ENCODE measurements around the gene SPOCK1. TPM values are rescaled to one million over a fixed set of nuclear protein-coding genes. Genes with fewer than 3 reads are reported as not detected.

SPOCK1 gene
- total and polyA plus RNA-seq, 2 donors (not counting 3 experiments of a cell fraction or from before 2014, with no cell fraction given): 144 to 280 TPM

DNA sequence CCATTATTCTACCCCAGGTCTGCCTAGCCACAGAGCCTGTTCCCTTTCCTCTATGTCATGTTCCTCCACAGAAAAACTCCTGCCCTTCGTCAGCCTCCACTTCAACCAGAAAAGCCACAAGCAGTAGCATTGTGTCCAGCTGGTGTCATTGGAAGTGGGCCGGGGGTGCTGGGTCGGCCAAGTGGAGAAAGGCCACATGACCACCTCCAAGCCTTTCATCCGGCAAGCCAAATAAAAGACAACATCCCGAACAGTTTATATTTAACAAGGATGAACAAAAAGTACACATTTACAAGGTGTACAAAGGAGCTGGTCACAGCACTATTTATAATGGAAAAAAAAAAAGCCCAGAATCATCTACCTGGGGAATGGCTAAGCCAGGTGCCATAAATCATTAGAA, 16.1 kb upstream of the SPOCK1 start:
- H2AFZ ChIP-seq (ENCODE audit: low read depth, low read length): no peak overlapping the region
- dilution Hi-C loops (cut with MboI; ENCODE audit: extremely low pct_ligation_motif_present, low sequenced_read_pairs) (no loop called here), intact Hi-C loops (cut with micrococcal nuclease) (no loop called here)
- CTCF ChIA-PET: interaction anchor here (1.0 kb wide), 1 partner anchor 195 kb away, joined by 4 read pairs; no protein-coding TSS in a partner anchor
- H3K4me1 ChIP-seq (ENCODE audit: control insufficient read depth, extremely low read depth, insufficient read depth, low read length): no peaks in the 10 kb centered on the region
- DNase-seq (ENCODE audit: low read depth, low spot score) (no peak), FAIRE-seq (no peak)
- H3K9ac ChIP-seq (replicated peaks; ENCODE audit: extremely low read depth, insufficient read depth, low read length): no peak overlapping the region
- no peaks in the 10 kb centered on the region for H3K36me3 ChIP-seq (ENCODE audit: control insufficient read depth in 2 of 2, extremely low read depth in 1 of 2, insufficient read depth in 2 of 2, low read length in 2 of 2)
- BruUV-seq (replicated peaks): no TSS peak
- H3K27ac ChIP-seq (ENCODE audit: insufficient read depth, low read depth, low read length): no peak overlapping the region
- no peak for TF ChIP-seq GATA2 (IDR thresholded peaks at IDR 0.05; ENCODE audit: insufficient read depth, insufficient read length, low read depth, low read length)
- TF ChIP-seq JUN (IDR thresholded peaks at IDR 0.05; ENCODE audit: borderline replicate concordance, insufficient read depth, insufficient read length, low read depth): no peak
- TF ChIP-seq MYC (IDR thresholded peaks at IDR 0.05; ENCODE audit: low read depth, low read length): no peak
- no peak for TF ChIP-seq FOS (IDR thresholded peaks at IDR 0.05; ENCODE audit: borderline replicate concordance, insufficient read depth, low read length)
- TF ChIP-seq CTCF (IDR thresholded peaks at IDR 0.05; ENCODE audit: extremely low read depth in 1 of 2, insufficient read depth in 1 of 2, low read depth in 1 of 2, low read length in 2 of 2): no peak
- TF ChIP-seq, protein P1, sequence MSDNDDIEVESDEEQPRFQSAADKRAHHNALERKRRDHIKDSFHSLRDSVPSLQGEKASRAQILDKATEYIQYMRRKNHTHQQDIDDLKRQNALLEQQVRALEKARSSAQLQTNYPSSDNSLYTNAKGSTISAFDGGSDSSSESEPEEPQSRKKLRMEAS (IDR thresholded peaks at IDR 0.05; ENCODE audit: insufficient read depth, insufficient read length): no peak
- TF ChIP-seq POLR2AphosphoS5 (IDR thresholded peaks at IDR 0.05; ENCODE audit: insufficient read depth, low read depth, low read length): no peak
- no peak for TF ChIP-seq EZH2 (IDR thresholded peaks at IDR 0.05; ENCODE audit: borderline replicate concordance, low read depth, low read length, severe bottlenecking)
- TF ChIP-seq POLR2A (IDR thresholded peaks at IDR 0.05; ENCODE audit: low read depth, low read length): no peak
- no peaks in the 10 kb centered on the region for H3K79me2 ChIP-seq (ENCODE audit: control insufficient read depth, insufficient read depth, low read length)
- POLR2A ChIA-PET: no interaction called here
- no peak overlapping the region for H3K4me2 ChIP-seq (ENCODE audit: insufficient read depth, low read length)
- no peaks in the 10 kb centered on the region for H4K20me1 ChIP-seq (replicated peaks; ENCODE audit: control insufficient read depth, extremely low read depth, insufficient read depth, low read length)
- H3K9me3 ChIP-seq (replicated peaks; ENCODE audit: control insufficient read depth, insufficient read depth, low read length): no peaks in the 10 kb centered on the region
- H3K9me1 ChIP-seq (replicated peaks; ENCODE audit: control insufficient read depth, extremely low read depth, insufficient read depth, low read length): no peaks in the 10 kb centered on the region
- peaks cover 22 to 28% of the 10 kb centered on the region in 2 experiments for H3K27me3 ChIP-seq (ENCODE audit: control insufficient read depth in 2 of 2, insufficient read depth in 2 of 2, low read length in 2 of 2)
- no peak overlapping the region for H3K4me3 ChIP-seq (replicated peaks in 1 of 3; ENCODE audit: insufficient read depth in 1 of 3, low read depth in 1 of 3, low read length in 3 of 3)

Data from endothelial cell of umbilical vein (primary cell).